Activated CD8-positive, alpha-beta memory T cell treated with anti-CD3 and anti-CD28 coated beads for 48 hours (primary cell): ENCODE data around the gene ABCA2.
A peak's percentile ranks its signal among the peaks of the same experiment; 100 is the strongest.

Experiments
- DNase-seq, 3 experiments: peaks; one replicate each; pipeline ENCODE4 v3.0.0-alpha.2; 2020; ENCODE audit warnings: low read depth in 2 of 3, low spot score in 2 of 3

ABCA2 gene, protein sequence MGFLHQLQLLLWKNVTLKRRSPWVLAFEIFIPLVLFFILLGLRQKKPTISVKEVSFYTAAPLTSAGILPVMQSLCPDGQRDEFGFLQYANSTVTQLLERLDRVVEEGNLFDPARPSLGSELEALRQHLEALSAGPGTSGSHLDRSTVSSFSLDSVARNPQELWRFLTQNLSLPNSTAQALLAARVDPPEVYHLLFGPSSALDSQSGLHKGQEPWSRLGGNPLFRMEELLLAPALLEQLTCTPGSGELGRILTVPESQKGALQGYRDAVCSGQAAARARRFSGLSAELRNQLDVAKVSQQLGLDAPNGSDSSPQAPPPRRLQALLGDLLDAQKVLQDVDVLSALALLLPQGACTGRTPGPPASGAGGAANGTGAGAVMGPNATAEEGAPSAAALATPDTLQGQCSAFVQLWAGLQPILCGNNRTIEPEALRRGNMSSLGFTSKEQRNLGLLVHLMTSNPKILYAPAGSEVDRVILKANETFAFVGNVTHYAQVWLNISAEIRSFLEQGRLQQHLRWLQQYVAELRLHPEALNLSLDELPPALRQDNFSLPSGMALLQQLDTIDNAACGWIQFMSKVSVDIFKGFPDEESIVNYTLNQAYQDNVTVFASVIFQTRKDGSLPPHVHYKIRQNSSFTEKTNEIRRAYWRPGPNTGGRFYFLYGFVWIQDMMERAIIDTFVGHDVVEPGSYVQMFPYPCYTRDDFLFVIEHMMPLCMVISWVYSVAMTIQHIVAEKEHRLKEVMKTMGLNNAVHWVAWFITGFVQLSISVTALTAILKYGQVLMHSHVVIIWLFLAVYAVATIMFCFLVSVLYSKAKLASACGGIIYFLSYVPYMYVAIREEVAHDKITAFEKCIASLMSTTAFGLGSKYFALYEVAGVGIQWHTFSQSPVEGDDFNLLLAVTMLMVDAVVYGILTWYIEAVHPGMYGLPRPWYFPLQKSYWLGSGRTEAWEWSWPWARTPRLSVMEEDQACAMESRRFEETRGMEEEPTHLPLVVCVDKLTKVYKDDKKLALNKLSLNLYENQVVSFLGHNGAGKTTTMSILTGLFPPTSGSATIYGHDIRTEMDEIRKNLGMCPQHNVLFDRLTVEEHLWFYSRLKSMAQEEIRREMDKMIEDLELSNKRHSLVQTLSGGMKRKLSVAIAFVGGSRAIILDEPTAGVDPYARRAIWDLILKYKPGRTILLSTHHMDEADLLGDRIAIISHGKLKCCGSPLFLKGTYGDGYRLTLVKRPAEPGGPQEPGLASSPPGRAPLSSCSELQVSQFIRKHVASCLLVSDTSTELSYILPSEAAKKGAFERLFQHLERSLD (N-terminal part only)

GRCh38 chr9:137027369-137028262, at the start of gene ABCA2:
ABCA2 (minus strand) TSS chr9:137028237; CDS start chr9:137028140, 97 bp downstream.
- no peak for DNase-seq

DNA sequence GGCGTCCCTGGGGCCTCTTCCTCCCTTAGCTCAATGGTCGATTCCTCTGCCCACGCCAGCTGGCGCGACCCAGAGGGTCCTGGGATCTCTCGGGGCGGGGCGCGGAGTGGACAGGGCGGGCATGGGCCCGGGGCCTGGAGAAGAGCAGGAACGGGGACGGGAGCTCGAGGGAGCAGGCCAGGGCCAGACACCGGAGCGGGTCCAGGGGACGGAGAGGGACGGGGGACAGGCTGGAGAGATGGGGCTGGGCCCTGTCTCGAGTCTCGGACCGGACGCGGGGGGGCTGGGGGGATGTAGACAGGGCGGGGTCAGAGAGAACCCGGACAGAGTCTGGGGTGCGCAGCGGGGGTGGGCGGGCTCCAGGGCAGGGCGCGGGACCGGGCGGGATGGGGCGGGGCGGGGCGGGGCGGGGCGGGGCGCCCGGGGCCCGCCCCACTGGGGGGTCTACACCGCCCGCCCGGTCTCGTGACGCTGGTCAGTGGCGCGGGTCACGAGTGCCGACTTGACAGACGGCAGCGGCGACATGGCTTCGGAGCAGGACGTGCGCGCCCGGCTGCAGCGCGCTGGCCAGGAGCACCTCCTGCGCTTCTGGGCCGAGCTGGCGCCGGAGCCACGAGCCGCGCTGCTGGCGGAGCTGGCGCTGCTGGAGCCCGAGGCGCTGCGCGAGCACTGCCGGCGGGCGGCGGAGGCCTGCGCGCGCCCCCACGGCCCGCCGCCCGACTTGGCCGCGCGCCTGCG, 49.1 kb upstream of the ABCA2 start, which contains the start of gene UAP1L1:
Gene UAP1L1, plus strand, starts transcription at position 508 of the 738 bp plus-strand sequence. Its CDS starts 16 bp downstream, at position 524.
- DNase-seq: no peak

DNA sequence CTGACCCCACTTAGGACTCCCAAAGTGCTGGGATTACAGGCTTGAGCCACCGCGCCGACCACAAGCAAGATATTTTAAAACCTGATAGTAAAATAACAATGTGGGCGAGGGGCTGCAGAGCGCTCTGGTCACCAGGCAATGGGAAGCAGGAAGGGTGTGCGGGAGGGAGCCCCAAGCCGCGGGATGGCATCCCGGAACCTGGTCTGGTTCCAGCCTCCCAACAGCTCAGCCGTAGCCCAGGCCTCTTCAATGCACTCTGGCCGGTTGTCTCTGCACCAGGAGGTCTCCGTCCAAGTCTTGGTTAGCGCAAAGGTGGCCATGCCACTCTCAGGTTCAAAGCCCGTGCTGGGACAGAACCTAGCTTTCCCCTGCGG, 48.6 kb upstream of the ABCA2 start:
- no peak for DNase-seq

GRCh38 chr9:137075275-137075775, 47.3 kb upstream of the ABCA2 start:
- DNase-seq: no peak

DNA sequence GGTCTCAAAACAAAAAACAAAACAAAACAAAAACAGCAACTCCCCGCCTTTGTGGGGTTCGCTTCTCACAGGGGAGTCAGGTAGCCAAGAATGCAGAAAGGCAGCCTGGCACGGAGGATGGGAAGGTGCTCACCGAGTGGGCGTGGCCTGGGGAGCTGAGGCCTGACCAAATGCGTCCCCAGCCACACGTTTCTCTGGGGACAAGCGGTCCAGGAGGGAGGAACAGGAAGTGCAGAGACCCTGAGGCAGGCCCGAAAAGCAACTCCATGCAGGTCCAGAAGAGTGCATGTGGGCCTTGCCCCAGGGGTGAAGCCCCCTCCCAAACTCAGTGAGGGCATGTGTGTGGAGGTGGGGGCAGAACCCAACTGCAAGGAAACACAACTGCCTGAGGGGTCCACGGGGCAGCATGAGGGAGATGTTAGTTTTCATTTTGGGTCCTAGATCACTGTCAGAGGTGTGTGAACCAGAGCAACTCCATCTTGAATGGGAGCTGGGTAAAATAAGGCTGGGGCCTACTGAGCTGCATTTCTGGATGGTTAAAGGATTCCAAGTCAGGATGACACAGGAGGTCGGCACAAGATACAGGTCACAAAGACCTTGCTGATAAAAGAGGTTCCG, 46.7 kb upstream of the ABCA2 start:
- DNase-seq: no peak

- no peak for DNase-seq
Observed at GRCh38 chr9:137073992-137074399, 46.0 kb upstream of the ABCA2 start.

DNA sequence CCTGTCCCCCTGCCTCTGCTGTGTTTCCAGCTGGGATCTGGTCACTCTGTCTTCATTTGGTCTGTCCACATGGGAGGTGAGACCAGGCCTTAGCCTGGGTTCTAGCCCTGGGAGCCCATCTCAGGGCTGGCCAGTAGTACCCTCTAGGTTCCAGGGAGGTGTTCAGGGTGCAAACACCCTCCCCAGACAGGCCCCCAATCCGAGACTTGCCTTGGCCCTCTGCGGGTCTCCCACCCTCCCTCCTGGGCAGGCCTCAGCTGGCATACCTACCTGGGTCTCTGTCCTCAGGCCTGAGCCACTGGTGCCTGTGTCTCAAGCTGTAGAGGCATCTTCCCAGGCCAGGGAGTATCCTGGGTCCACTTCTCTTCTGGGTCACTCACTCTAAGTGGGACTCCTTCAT, 43.2 kb upstream of the ABCA2 start:
- DNase-seq: no peak

DNA sequence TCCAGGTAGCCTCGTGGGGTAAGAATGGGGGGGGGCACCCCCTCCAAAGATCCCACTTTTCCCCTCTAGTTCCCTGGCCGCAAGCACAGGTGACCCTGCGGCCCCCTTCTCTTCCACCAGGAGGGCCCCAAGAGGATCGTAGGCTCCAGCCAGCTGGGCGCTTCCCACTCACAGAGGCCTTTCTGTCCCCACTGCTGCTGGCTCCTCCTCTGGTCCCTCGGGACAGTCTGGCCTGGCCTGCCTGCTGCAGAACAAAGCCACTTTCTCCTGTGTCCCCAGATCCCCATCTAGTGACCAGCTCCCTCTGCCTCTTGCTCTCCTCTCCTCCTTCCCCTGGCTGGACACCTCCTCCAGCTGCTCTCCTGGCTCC, 42.9 kb upstream of the ABCA2 start:
- no peak for DNase-seq

- DNase-seq: peak in 2 of 3 experiments; percentile 55 to 69
Observed at GRCh38 chr9:137070201-137070905, 42.3 kb upstream of the ABCA2 start, which contains the start of gene SAPCD2. SAPCD2 (minus strand) TSS chr9:137070557; CDS start chr9:137070460, 97 bp downstream.

DNA sequence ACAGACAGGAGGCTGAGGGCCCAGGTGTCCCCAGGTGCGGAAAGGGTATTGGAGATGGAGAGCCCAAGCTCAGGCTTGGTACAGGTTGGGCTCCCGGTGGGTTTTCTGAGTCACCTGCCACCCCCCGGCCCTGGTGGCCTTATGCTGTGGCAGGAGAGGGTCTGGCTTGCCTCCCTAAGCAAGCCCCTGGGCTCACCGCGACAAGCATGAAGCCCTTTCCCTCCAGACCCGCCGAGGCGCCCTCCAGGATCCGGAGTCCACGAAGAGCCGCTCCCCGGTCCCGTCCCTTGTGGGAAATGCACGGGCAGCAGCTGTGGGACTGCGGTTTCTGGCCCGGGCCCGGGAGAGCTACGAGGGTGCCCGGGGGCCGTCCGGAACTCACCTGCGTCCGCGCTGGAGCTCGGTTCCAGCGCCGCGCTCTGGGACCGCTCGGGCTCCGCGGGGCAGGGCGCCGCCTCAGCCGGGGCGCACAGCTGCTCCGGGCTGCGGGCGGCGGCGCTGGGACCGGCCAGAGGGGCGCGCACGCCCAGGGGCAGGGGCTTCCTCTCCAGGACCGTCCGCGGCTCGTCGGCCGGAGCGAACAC, 41.6 kb upstream of the ABCA2 start:
- no peak for DNase-seq

GRCh38 chr9:137068539-137069507, 40.8 kb upstream of the ABCA2 start:
- DNase-seq: no peak

GRCh38 chr9:137067860-137068538, 40.0 kb upstream of the ABCA2 start:
- peak in 1 of 3 experiments; percentile 67 for DNase-seq

DNA sequence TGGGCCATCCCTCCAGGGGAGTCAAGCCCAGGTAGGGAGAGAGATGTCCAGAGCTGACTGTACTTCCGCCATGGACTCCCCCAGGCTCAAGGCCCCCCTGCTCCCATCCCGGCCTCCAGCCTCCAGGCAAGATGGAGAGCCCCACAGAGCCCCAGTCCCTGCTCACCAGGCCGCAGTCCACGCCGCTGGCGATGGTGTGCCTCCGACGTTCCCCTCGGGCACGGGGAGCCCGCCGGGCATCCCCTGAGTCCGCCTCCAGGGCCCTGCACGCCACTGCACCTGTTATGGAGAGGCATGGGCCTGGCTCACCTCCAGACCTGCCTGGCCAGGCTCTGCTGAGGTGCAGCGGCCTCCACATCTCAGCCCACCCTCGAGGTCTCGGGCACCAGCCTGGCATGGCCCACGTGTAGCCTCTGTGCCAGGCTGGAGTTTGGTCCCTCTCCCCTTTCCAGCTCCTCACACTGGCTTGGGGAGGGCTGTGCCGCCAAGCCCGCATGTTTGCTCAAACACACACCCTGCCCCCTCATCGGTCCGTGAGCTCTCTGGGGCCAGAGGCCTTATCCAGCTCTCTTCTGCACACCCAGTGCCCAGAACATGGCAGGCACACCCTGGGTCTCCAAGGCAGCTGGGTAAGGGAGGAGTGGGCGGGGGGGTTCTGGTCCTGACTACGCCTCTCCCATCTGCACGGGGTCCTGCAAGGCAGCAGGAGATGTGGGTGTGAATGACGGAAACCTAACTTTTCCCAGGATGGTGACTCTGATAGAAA, 38.2 kb upstream of the ABCA2 start:
- no peak for DNase-seq

- no peak for DNase-seq
Observed at GRCh38 chr9:137065336-137065967, 37.4 kb upstream of the ABCA2 start.

DNA sequence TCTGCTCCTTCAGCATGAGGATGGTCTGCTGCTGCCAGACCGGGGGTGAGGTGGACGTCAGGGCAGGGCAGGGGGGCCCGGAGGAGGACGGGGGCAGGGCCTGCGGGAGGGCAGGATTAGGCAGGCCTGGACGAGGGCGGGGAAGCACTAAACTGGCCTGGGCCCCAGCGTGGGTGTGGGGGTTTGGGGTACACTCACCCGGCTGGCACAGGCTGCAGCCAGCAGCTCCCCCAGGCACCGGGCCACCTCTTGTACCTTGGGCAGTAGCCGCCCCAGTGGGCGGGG, 36.8 kb upstream of the ABCA2 start:
- no peak for DNase-seq
